Kidney (tissue), 14 donors: ENCODE data around the gene NINJ2. TPM values are rescaled to one million over a fixed set of nuclear protein-coding genes. Genes with fewer than 3 reads are reported as not detected.

Experiments
- DNase-seq, 5 donors: peaks; one replicate each; pipeline ENCODE4 v3.0.0-alpha.2; 2013 to 2020
- FAIRE-seq: peaks from 2 replicates; lab custom pipeline; 2012; peaks lifted over from hg19 to GRCh38; lab: Jason Lieb, UNC
- H3K27ac ChIP-seq, 2 donors: one replicate each; pipeline ENCODE4 v1.7.0; 2013; ENCODE audit warnings: low read depth in 2 of 2, low read length in 2 of 2, inconsistent platforms in 1 of 2
- H3K27me3 ChIP-seq: one replicate; pipeline ENCODE4 v1.7.1; 2013; ENCODE audit warnings: low read length, inconsistent platforms; ENCODE audit not compliant: control insufficient read depth, insufficient read depth
- H3K36me3 ChIP-seq, 3 donors: one replicate each; pipeline versions ENCODE4 v1.7.0 to v1.7.1; 2013; ENCODE audit warnings: low read length in 3 of 3, control low read depth in 1 of 3, inconsistent platforms in 1 of 3; ENCODE audit not compliant: insufficient read depth in 3 of 3, control insufficient read depth in 2 of 3
- H3K4me1 ChIP-seq, 3 donors: one replicate each; pipeline versions ENCODE4 v1.7.0 to v1.7.1; 2013; ENCODE audit warnings: low read length in 3 of 3, inconsistent platforms in 1 of 3, low read depth in 1 of 3; ENCODE audit not compliant: control insufficient read depth in 2 of 3, insufficient read depth in 2 of 3
- H3K4me3 ChIP-seq, 3 donors: one replicate each; pipeline versions ENCODE4 v1.7.0 to v1.8.1; 2013; ENCODE audit warnings: low read length in 3 of 3, control low read depth in 1 of 3, inconsistent platforms in 1 of 3
- H3K9ac ChIP-seq, 3 donors: one replicate each; pipeline versions ENCODE4 v1.7.0 to v1.7.1; 2013; ENCODE audit warnings: low read length in 3 of 3, control low read depth in 1 of 3, inconsistent platforms in 1 of 3
- H3K9me3 ChIP-seq, 3 donors: one replicate each; pipeline versions ENCODE4 v1.7.0 to v1.7.1; 2013; ENCODE audit warnings: low read length in 3 of 3, control low read depth in 1 of 3, inconsistent platforms in 1 of 3; ENCODE audit not compliant: control insufficient read depth in 2 of 3, insufficient read depth in 1 of 3
- CTCF ChIP-seq: IDR thresholded peaks from 3 replicates; pipeline ENCODE4 v1.5.1; 2012; ENCODE audit warnings: mild to moderate bottlenecking, moderate library complexity, borderline replicate concordance; ENCODE audit not compliant: insufficient read depth; ENCODE audit errors: extremely low read depth
- intact Hi-C: fragments of 100-400 bp; cut with DNase I; formaldehyde crosslinking; loops from one replicate; pipeline ENCODE4 v1.11.1; 2022
- polyA plus RNA-seq: library from polyadenylated mRNA; stranded (reverse); fragments of 350-450 nt; fragmentation: Illumina TruSeq; extraction: RNeasy Lipid Tissue Mini Kit (QIAGEN cat#74804); gene quantifications from one replicate; pipeline ENCODE4 v1.2.3, GENCODE V29; 2014; ENCODE audit warnings: low read depth, low replicate concordance; ENCODE audit not compliant: insufficient read depth
- total RNA-seq: library from RNA; stranded (reverse); fragmentation: NEBNext Ultra II Directional; extraction: Animal tissue kit (Norgen Biotek cat#: 25700); gene quantifications from one replicate; pipeline ENCODE4 v1.2.1, GENCODE V29; 2021
- donor health status: control.
- donor health status: control.
- donor health status: control.
- donor health status: control.
- donor health status: control.
- donor health status: DM: yes; HTN: yes; CAD: no.
- donor health status: Normal renal cell carcinoma (clear cell type).

NINJ2 gene
- total and polyA plus RNA-seq, 2 donors from 2014 or later: 0.69 to 2.8 TPM

- no peak for TF ChIP-seq CTCF
- Histone ChIP-seq H3K4me3 (no peak overlapping the region), H3K9me3 (no peaks in the 10 kb centered on the region), H3K9ac (no peak overlapping the region), H3K27ac (no peak overlapping the region), H3K36me3 (no peaks in the 10 kb centered on the region), H3K27me3 (no peaks in the 10 kb centered on the region), H3K4me1 (peaks cover 0 to 6% (median 0%) of the 10 kb centered on the region in 3 donors)
- DNase-seq (peak in 1 of 5 donors; percentile 47), FAIRE-seq (no peak)
- intact Hi-C loops: no loop called here
Measured at GRCh38 chr12:614411-614970, 48.8 kb downstream of the NINJ2 start.

GRCh38 chr12:613996-614395 is 49.2 kb downstream of the NINJ2 start:
- H3K36me3 ChIP-seq: no peaks in the 10 kb centered on the region
- peaks cover 0 to 6% (median 0%) of the 10 kb centered on the region in 3 donors for H3K4me1 ChIP-seq
- H3K27ac ChIP-seq: no peak overlapping the region
- no peaks in the 10 kb centered on the region for H3K9me3 ChIP-seq
- intact Hi-C loops: no loop called here
- no peaks in the 10 kb centered on the region for H3K27me3 ChIP-seq
- no peak overlapping the region for H3K4me3 ChIP-seq
- TF ChIP-seq CTCF: no peak
- FAIRE-seq (no peak), DNase-seq (no peak)
- H3K9ac ChIP-seq: no peak overlapping the region

- intact Hi-C loops: no loop called here
- FAIRE-seq: no peak
- TF ChIP-seq CTCF: no peak
Measured at GRCh38 chr12:612886-613285, 50.4 kb downstream of the NINJ2 start.

GRCh38 chr12:612293-612692 is 51.0 kb downstream of the NINJ2 start:
- no peak for TF ChIP-seq CTCF
- Histone ChIP-seq H3K27ac (no peak overlapping the region), H3K9me3 (no peaks in the 10 kb centered on the region), H3K36me3 (no peaks in the 10 kb centered on the region), H3K27me3 (no peaks in the 10 kb centered on the region), H3K4me1 (peaks cover 0 to 10% (median 5%) of the 10 kb centered on the region in 3 donors), H3K9ac (no peak overlapping the region), H3K4me3 (no peak overlapping the region)
- DNase-seq (no peak), FAIRE-seq (no peak)
- intact Hi-C loops: no loop called here

More at GRCh38 chr12:612886-613285, 50.4 kb downstream of the NINJ2 start:
- no peaks in the 10 kb centered on the region for H3K36me3 ChIP-seq
- DNase-seq: no peak
- no peaks in the 10 kb centered on the region for H3K9me3 ChIP-seq
- no peak overlapping the region for H3K4me3 ChIP-seq
- H3K27me3 ChIP-seq: no peaks in the 10 kb centered on the region
- H3K4me1 ChIP-seq: peaks cover 0 to 7% (median 5%) of the 10 kb centered on the region in 3 donors
- no peak overlapping the region for H3K9ac ChIP-seq
- no peak overlapping the region for H3K27ac ChIP-seq
